ENCODE results near the gene RNF152.

Gene RNF152

GRCh38 chr18:61852496-61852895 is 40.3 kb downstream of the RNF152 start:
- no peak for DNase-seq

GRCh38 chr18:61851940-61852451 is 40.8 kb downstream of the RNF152 start:
- no peak for DNase-seq

GRCh38 chr18:61851279-61851678 is 41.5 kb downstream of the RNF152 start:
- DNase-seq = no peak

GRCh38 chr18:61850756-61851155 is 42.1 kb downstream of the RNF152 start:
- no peak for DNase-seq

- DNase-seq = no peak
Observed at GRCh38 chr18:61847164-61847791, 45.5 kb downstream of the RNF152 start.

GRCh38 chr18:61845197-61845596 is 47.6 kb downstream of the RNF152 start:
- no peak for DNase-seq

- DNase-seq = no peak
Observed at GRCh38 chr18:61844726-61845125, 48.1 kb downstream of the RNF152 start.

GRCh38 chr18:61842146-61842545 is 50.7 kb downstream of the RNF152 start:
- DNase-seq = no peak

GRCh38 chr18:61841706-61842105 is 51.1 kb downstream of the RNF152 start:
- no peak for DNase-seq

- DNase-seq = no peak
Observed at GRCh38 chr18:61840324-61840723, 52.5 kb downstream of the RNF152 start.

GRCh38 chr18:61838521-61838920 is 54.3 kb downstream of the RNF152 start:
- no peak for DNase-seq

- no peak for DNase-seq
Observed at GRCh38 chr18:61833978-61834377, 58.8 kb downstream of the RNF152 start.

GRCh38 chr18:61833387-61833786 is 59.4 kb downstream of the RNF152 start:
- no peak for DNase-seq

- DNase-seq = no peak
Observed at GRCh38 chr18:61832858-61833257, 59.9 kb downstream of the RNF152 start.

GRCh38 chr18:61831071-61831470 is 61.7 kb downstream of the RNF152 start:
- DNase-seq = no peak

- DNase-seq = no peak
Observed at GRCh38 chr18:61829108-61829507, 63.7 kb downstream of the RNF152 start.

- DNase-seq = no peak
Observed at GRCh38 chr18:61827591-61827990, 65.2 kb downstream of the RNF152 start.

GRCh38 chr18:61825386-61825785 is 67.4 kb downstream of the RNF152 start:
- no peak for DNase-seq

GRCh38 chr18:61824733-61825363 is 68.0 kb downstream of the RNF152 start:
- no peak for DNase-seq

GRCh38 chr18:61823595-61823994 is 69.2 kb downstream of the RNF152 start:
- DNase-seq = no peak

- DNase-seq = no peak
Observed at GRCh38 chr18:61822879-61823278, 69.9 kb downstream of the RNF152 start.

- no peak for DNase-seq
Observed at GRCh38 chr18:61821748-61822147, 71.1 kb downstream of the RNF152 start.

GRCh38 chr18:61820882-61821281 is 71.9 kb downstream of the RNF152 start:
- no peak for DNase-seq

- DNase-seq = no peak
Observed at GRCh38 chr18:61817086-61817485, 75.7 kb downstream of the RNF152 start.

Data from CD4-positive, alpha-beta T cell treated with Interferon gamma for 1 hour (primary cell).